Measurements from ENCODE around the gene IGDCC3.

Gene IGDCC3

GRCh38 chr15:65343374-65343981 lies 34.3 kb downstream of the IGDCC3 start:
- no peaks in the 10 kb centered on the region for H3K4me1 ChIP-seq (ENCODE audit: control insufficient read depth, insufficient read depth, low read length, unreplicated experiment)
- no peak overlapping the region for H3K27ac ChIP-seq (ENCODE audit: low read depth, low read length)
- no peaks in the 10 kb centered on the region for H3K79me2 ChIP-seq (ENCODE audit: control insufficient read depth, insufficient read depth, low read length, unreplicated experiment)
- no peaks in the 10 kb centered on the region for H3K36me3 ChIP-seq (ENCODE audit: insufficient read depth, low read length)
- no peak overlapping the region for H2AFZ ChIP-seq (ENCODE audit: low read length, unreplicated experiment)
- peaks cover 7% of the 10 kb centered on the region; the same call in 1 of the 2 replicates for H3K27me3 ChIP-seq (ENCODE audit: insufficient read depth, low read length)
- H3K4me3 ChIP-seq (ENCODE audit: low read depth, low read length) = no peak overlapping the region

GRCh38 chr15:65342493-65342892 lies 35.3 kb downstream of the IGDCC3 start:
- Histone ChIP-seq H3K27me3 (ENCODE audit: insufficient read depth, low read length) (peaks cover 12% of the 10 kb centered on the region; the same call in 1 of the 2 replicates), H3K27ac (ENCODE audit: low read depth, low read length) (no peak overlapping the region), H3K4me1 (ENCODE audit: control insufficient read depth, insufficient read depth, low read length, unreplicated experiment) (no peaks in the 10 kb centered on the region), H3K36me3 (ENCODE audit: insufficient read depth, low read length) (no peaks in the 10 kb centered on the region), H3K4me3 (ENCODE audit: low read depth, low read length) (no peak overlapping the region), H2AFZ (ENCODE audit: low read length, unreplicated experiment) (no peak overlapping the region), H3K79me2 (ENCODE audit: control insufficient read depth, insufficient read depth, low read length, unreplicated experiment) (no peaks in the 10 kb centered on the region)

- H3K27me3 ChIP-seq (ENCODE audit: insufficient read depth, low read length) = peaks cover 19% of the 10 kb centered on the region
- no peaks in the 10 kb centered on the region for H3K4me1 ChIP-seq (ENCODE audit: control insufficient read depth, insufficient read depth, low read length, unreplicated experiment)
- H3K4me3 ChIP-seq (ENCODE audit: low read depth, low read length) = no peak overlapping the region
- no peak overlapping the region for H3K27ac ChIP-seq (ENCODE audit: low read depth, low read length)
- no peak overlapping the region for H2AFZ ChIP-seq (ENCODE audit: low read length, unreplicated experiment)
- no peaks in the 10 kb centered on the region for H3K79me2 ChIP-seq (ENCODE audit: control insufficient read depth, insufficient read depth, low read length, unreplicated experiment)
- H3K36me3 ChIP-seq (ENCODE audit: insufficient read depth, low read length) = no peaks in the 10 kb centered on the region
Observed at GRCh38 chr15:65339920-65340319, 37.9 kb downstream of the IGDCC3 start.

- H3K36me3 ChIP-seq (ENCODE audit: insufficient read depth, low read length) = no peaks in the 10 kb centered on the region
- no peaks in the 10 kb centered on the region for H3K4me1 ChIP-seq (ENCODE audit: control insufficient read depth, insufficient read depth, low read length, unreplicated experiment)
- H3K79me2 ChIP-seq (ENCODE audit: control insufficient read depth, insufficient read depth, low read length, unreplicated experiment) = no peaks in the 10 kb centered on the region
- H2AFZ ChIP-seq (ENCODE audit: low read length, unreplicated experiment) = no peak overlapping the region
- no peak overlapping the region for H3K27ac ChIP-seq (ENCODE audit: low read depth, low read length)
- H3K27me3 ChIP-seq (ENCODE audit: insufficient read depth, low read length) = peaks cover 19% of the 10 kb centered on the region
- H3K4me3 ChIP-seq (ENCODE audit: low read depth, low read length) = no peak overlapping the region
Observed at GRCh38 chr15:65339416-65339815, 38.4 kb downstream of the IGDCC3 start.

GRCh38 chr15:65338823-65339222 lies 39.0 kb downstream of the IGDCC3 start:
- no peaks in the 10 kb centered on the region for H3K4me1 ChIP-seq (ENCODE audit: control insufficient read depth, insufficient read depth, low read length, unreplicated experiment)

GRCh38 chr15:65338366-65338765 lies 39.4 kb downstream of the IGDCC3 start:
- no peaks in the 10 kb centered on the region for H3K79me2 ChIP-seq (ENCODE audit: control insufficient read depth, insufficient read depth, low read length, unreplicated experiment)
- no peak overlapping the region for H2AFZ ChIP-seq (ENCODE audit: low read length, unreplicated experiment)
- H3K36me3 ChIP-seq (ENCODE audit: insufficient read depth, low read length) = no peaks in the 10 kb centered on the region
- no peaks in the 10 kb centered on the region for H3K4me1 ChIP-seq (ENCODE audit: control insufficient read depth, insufficient read depth, low read length, unreplicated experiment)
- peaks cover 19% of the 10 kb centered on the region for H3K27me3 ChIP-seq (ENCODE audit: insufficient read depth, low read length)
- H3K27ac ChIP-seq (ENCODE audit: low read depth, low read length) = no peak overlapping the region
- no peak overlapping the region for H3K4me3 ChIP-seq (ENCODE audit: low read depth, low read length)

More at GRCh38 chr15:65338823-65339222, 39.0 kb downstream of the IGDCC3 start:
- Histone ChIP-seq H3K79me2 (ENCODE audit: control insufficient read depth, insufficient read depth, low read length, unreplicated experiment) (no peaks in the 10 kb centered on the region), H3K36me3 (ENCODE audit: insufficient read depth, low read length) (no peaks in the 10 kb centered on the region), H3K4me3 (ENCODE audit: low read depth, low read length) (no peak overlapping the region), H3K27me3 (ENCODE audit: insufficient read depth, low read length) (peaks cover 19% of the 10 kb centered on the region), H2AFZ (ENCODE audit: low read length, unreplicated experiment) (no peak overlapping the region), H3K27ac (ENCODE audit: low read depth, low read length) (no peak overlapping the region)

GRCh38 chr15:65337436-65338070 lies 40.2 kb downstream of the IGDCC3 start:
- no peaks in the 10 kb centered on the region for H3K79me2 ChIP-seq (ENCODE audit: control insufficient read depth, insufficient read depth, low read length, unreplicated experiment)
- H3K4me3 ChIP-seq (ENCODE audit: low read depth, low read length) = no peak overlapping the region
- no peak overlapping the region for H3K27ac ChIP-seq (ENCODE audit: low read depth, low read length)
- H3K36me3 ChIP-seq (ENCODE audit: insufficient read depth, low read length) = no peaks in the 10 kb centered on the region
- peaks cover 13% of the 10 kb centered on the region for H3K27me3 ChIP-seq (ENCODE audit: insufficient read depth, low read length)
- H2AFZ ChIP-seq (ENCODE audit: low read length, unreplicated experiment) = no peak overlapping the region
- no peaks in the 10 kb centered on the region for H3K4me1 ChIP-seq (ENCODE audit: control insufficient read depth, insufficient read depth, low read length, unreplicated experiment)

- H3K27ac ChIP-seq (ENCODE audit: low read depth, low read length) = no peak overlapping the region
- H3K36me3 ChIP-seq (ENCODE audit: insufficient read depth, low read length) = no peaks in the 10 kb centered on the region
- H2AFZ ChIP-seq (ENCODE audit: low read length, unreplicated experiment) = no peak overlapping the region
- H3K4me3 ChIP-seq (ENCODE audit: low read depth, low read length) = no peak overlapping the region
- H3K27me3 ChIP-seq (ENCODE audit: insufficient read depth, low read length) = peaks cover 13% of the 10 kb centered on the region
- H3K4me1 ChIP-seq (ENCODE audit: control insufficient read depth, insufficient read depth, low read length, unreplicated experiment) = no peaks in the 10 kb centered on the region
- H3K79me2 ChIP-seq (ENCODE audit: control insufficient read depth, insufficient read depth, low read length, unreplicated experiment) = no peaks in the 10 kb centered on the region
Observed at GRCh38 chr15:65336493-65337435, 41.0 kb downstream of the IGDCC3 start.

GRCh38 chr15:65335278-65336055 lies 42.3 kb downstream of the IGDCC3 start:
- Histone ChIP-seq H2AFZ (ENCODE audit: low read length, unreplicated experiment) (no peak overlapping the region), H3K36me3 (ENCODE audit: insufficient read depth, low read length) (no peaks in the 10 kb centered on the region), H3K4me3 (ENCODE audit: low read depth, low read length) (no peak overlapping the region), H3K27me3 (ENCODE audit: insufficient read depth, low read length) (peaks cover 13% of the 10 kb centered on the region), H3K79me2 (ENCODE audit: control insufficient read depth, insufficient read depth, low read length, unreplicated experiment) (no peaks in the 10 kb centered on the region), H3K4me1 (ENCODE audit: control insufficient read depth, insufficient read depth, low read length, unreplicated experiment) (no peaks in the 10 kb centered on the region), H3K27ac (ENCODE audit: low read depth, low read length) (no peak overlapping the region)

GRCh38 chr15:65334586-65335231 lies 43.1 kb downstream of the IGDCC3 start:
- Histone ChIP-seq H2AFZ (ENCODE audit: low read length, unreplicated experiment) (no peak overlapping the region), H3K4me3 (ENCODE audit: low read depth, low read length) (no peak overlapping the region), H3K27ac (ENCODE audit: low read depth, low read length) (no peak overlapping the region), H3K36me3 (ENCODE audit: insufficient read depth, low read length) (no peaks in the 10 kb centered on the region), H3K79me2 (ENCODE audit: control insufficient read depth, insufficient read depth, low read length, unreplicated experiment) (no peaks in the 10 kb centered on the region), H3K4me1 (ENCODE audit: control insufficient read depth, insufficient read depth, low read length, unreplicated experiment) (no peaks in the 10 kb centered on the region), H3K27me3 (ENCODE audit: insufficient read depth, low read length) (peaks cover 13% of the 10 kb centered on the region)
